Muscle layer of colon (tissue), 2 donors: ENCODE measurements around the gene ATP9B.
A peak's percentile ranks its signal among the peaks of the same experiment; 100 is the strongest.

ENCODE experiments used
- H3K27ac ChIP-seq: one replicate; pipeline ENCODE4 v1.7.0; 2013; ENCODE audit warnings: low read depth, mild to moderate bottlenecking, low read length, moderate library complexity
- H3K27me3 ChIP-seq, 2 donors: one replicate each; pipeline ENCODE4 v1.7.0; 2013; ENCODE audit warnings: low read length in 2 of 2, mild to moderate bottlenecking in 2 of 2; ENCODE audit not compliant: insufficient read depth in 2 of 2, control insufficient read depth in 1 of 2
- H3K36me3 ChIP-seq: one replicate; pipeline ENCODE4 v1.7.0; 2013; ENCODE audit warnings: mild to moderate bottlenecking, low read length; ENCODE audit not compliant: insufficient read depth
- H3K4me1 ChIP-seq: one replicate; pipeline ENCODE4 v1.7.0; 2013; ENCODE audit warnings: mild to moderate bottlenecking, low read length; ENCODE audit not compliant: insufficient read depth
- H3K4me3 ChIP-seq, 2 donors: one replicate each; pipeline ENCODE4 v1.7.0; 2013; ENCODE audit warnings: low read length in 2 of 2, low read depth in 1 of 2, mild to moderate bottlenecking in 1 of 2, moderate library complexity in 1 of 2
- H3K9ac ChIP-seq: one replicate; pipeline ENCODE4 v1.7.0; 2013; ENCODE audit warnings: low read length
- H3K9me3 ChIP-seq: one replicate; pipeline ENCODE4 v1.7.0; 2013; ENCODE audit warnings: mild to moderate bottlenecking, low read length
- donor health status: abdominal sarcoma.
- donor health status: Adenocarcinoma of cecum.

ATP9B gene

GRCh38 chr18:79049506-79049905, 19.7 kb upstream of the ATP9B start:
- Histone ChIP-seq H3K4me3 (no peak overlapping the region), H3K36me3 (no peaks in the 10 kb centered on the region), H3K9me3 (no peaks in the 10 kb centered on the region), H3K27ac (no peak overlapping the region), H3K27me3 (no peaks in the 10 kb centered on the region), H3K4me1 (no peaks in the 10 kb centered on the region), H3K9ac (no peak overlapping the region)

DNA sequence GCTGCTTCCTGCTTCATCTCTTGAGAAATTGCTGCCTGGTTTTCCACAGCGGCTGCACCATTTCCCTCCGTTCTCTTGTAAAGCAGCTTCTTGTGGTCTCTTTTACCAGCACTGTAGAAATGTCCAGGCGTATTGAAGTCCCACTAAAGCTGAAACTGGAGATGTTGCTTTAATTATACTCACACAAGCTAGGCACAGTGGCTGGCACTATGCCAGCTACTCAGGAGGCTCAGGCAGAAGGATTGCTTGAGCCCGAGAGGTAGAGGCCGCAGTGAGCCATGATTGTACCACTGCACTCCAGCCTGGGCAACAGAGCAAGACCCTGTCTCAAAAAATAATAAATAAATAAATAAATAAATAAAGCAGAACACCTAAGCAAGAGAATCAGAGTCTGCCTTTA, 19.2 kb upstream of the ATP9B start:
- no peaks in the 10 kb centered on the region for H3K9me3 ChIP-seq
- no peak overlapping the region for H3K9ac ChIP-seq
- no peaks in the 10 kb centered on the region for H3K36me3 ChIP-seq
- no peak overlapping the region for H3K27ac ChIP-seq
- H3K27me3 ChIP-seq: no peaks in the 10 kb centered on the region
- no peak overlapping the region for H3K4me3 ChIP-seq
- H3K4me1 ChIP-seq: no peaks in the 10 kb centered on the region

DNA sequence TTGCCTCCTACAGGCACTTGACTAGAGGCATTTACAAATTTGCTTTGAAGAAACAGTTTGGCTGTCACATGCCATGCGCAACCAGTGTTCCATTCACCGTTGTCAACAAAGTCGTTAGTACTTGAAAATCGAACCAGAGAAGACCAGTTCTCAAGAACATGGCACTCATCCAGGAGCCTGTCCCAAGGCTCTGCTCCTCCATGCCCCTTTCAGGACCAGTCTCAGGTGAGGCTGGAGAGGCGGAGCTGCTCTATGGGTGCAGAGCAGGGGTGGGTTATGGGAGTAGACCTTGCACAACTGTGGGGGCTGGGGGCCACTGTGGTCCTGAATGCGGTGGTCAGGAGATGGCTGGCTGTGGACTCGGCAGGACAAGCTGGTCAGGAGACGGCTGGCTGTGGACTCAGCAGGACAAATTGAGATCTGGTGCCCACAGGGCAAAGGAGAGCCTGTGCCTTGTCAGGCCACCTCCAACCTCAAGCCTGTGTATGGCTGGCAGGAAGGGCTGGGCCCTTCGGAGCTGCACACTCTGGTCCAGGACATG, 12.3 kb upstream of the ATP9B start:
- Histone ChIP-seq H3K27me3 (no peaks in the 10 kb centered on the region), H3K27ac (no peak overlapping the region), H3K4me3 (no peak overlapping the region), H3K4me1 (no peaks in the 10 kb centered on the region), H3K9me3 (no peaks in the 10 kb centered on the region), H3K36me3 (no peaks in the 10 kb centered on the region), H3K9ac (no peak overlapping the region)

GRCh38 chr18:79058007-79058406, 11.2 kb upstream of the ATP9B start:
- H3K27ac ChIP-seq: no peak overlapping the region
- H3K4me3 ChIP-seq: no peak overlapping the region
- H3K4me1 ChIP-seq: no peaks in the 10 kb centered on the region
- H3K9ac ChIP-seq: no peak overlapping the region
- no peaks in the 10 kb centered on the region for H3K27me3 ChIP-seq
- no peaks in the 10 kb centered on the region for H3K36me3 ChIP-seq
- no peaks in the 10 kb centered on the region for H3K9me3 ChIP-seq

- no peak overlapping the region for H3K9ac ChIP-seq
- H3K9me3 ChIP-seq: no peaks in the 10 kb centered on the region
- no peaks in the 10 kb centered on the region for H3K36me3 ChIP-seq
- no peaks in the 10 kb centered on the region for H3K4me1 ChIP-seq
- no peak overlapping the region for H3K27ac ChIP-seq
- no peak overlapping the region for H3K4me3 ChIP-seq
- H3K27me3 ChIP-seq: no peaks in the 10 kb centered on the region
Measured at GRCh38 chr18:79062806-79063205, 6.4 kb upstream of the ATP9B start.

- Histone ChIP-seq H3K4me3 (no peak overlapping the region), H3K27ac (no peak overlapping the region), H3K27me3 (no peaks in the 10 kb centered on the region), H3K36me3 (no peaks in the 10 kb centered on the region), H3K4me1 (peaks cover 4% of the 10 kb centered on the region), H3K9me3 (no peaks in the 10 kb centered on the region), H3K9ac (no peak overlapping the region)
Measured at GRCh38 chr18:79064228-79064627, 5.0 kb upstream of the ATP9B start.

GRCh38 chr18:79065802-79066201, 3.4 kb upstream of the ATP9B start:
- no peaks in the 10 kb centered on the region for H3K27me3 ChIP-seq
- no peak overlapping the region for H3K9ac ChIP-seq
- H3K4me3 ChIP-seq: no peak overlapping the region
- H3K27ac ChIP-seq: no peak overlapping the region
- H3K4me1 ChIP-seq: peaks cover 13% of the 10 kb centered on the region
- H3K9me3 ChIP-seq: no peaks in the 10 kb centered on the region
- no peaks in the 10 kb centered on the region for H3K36me3 ChIP-seq

DNA sequence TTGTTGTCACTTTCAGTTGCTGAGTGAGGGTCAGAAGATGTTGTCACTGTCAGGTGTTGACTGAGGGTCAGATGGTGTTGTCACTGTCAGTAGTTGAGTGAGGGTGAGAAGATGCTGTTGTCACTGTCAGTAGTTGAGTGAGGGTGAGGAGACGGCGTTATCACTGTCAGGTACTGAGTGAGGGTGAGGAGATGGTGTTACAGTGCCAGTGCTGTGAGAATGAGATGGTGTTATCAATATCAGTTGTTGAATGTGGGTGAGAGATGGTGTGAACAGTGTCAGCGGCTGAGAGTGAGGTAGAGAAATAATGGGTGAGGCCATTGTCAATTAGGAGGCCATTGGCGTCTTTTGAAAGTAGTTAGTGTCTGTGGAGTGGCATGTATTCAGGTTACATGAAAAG, 1.6 kb upstream of the ATP9B start:
- no peaks in the 10 kb centered on the region for H3K36me3 ChIP-seq
- H3K4me1 ChIP-seq: peaks cover 21% of the 10 kb centered on the region
- H3K9me3 ChIP-seq: no peaks in the 10 kb centered on the region
- H3K27me3 ChIP-seq: no peaks in the 10 kb centered on the region
- no peak overlapping the region for H3K9ac ChIP-seq
- no peak overlapping the region for H3K27ac ChIP-seq
- no peak overlapping the region for H3K4me3 ChIP-seq

DNA sequence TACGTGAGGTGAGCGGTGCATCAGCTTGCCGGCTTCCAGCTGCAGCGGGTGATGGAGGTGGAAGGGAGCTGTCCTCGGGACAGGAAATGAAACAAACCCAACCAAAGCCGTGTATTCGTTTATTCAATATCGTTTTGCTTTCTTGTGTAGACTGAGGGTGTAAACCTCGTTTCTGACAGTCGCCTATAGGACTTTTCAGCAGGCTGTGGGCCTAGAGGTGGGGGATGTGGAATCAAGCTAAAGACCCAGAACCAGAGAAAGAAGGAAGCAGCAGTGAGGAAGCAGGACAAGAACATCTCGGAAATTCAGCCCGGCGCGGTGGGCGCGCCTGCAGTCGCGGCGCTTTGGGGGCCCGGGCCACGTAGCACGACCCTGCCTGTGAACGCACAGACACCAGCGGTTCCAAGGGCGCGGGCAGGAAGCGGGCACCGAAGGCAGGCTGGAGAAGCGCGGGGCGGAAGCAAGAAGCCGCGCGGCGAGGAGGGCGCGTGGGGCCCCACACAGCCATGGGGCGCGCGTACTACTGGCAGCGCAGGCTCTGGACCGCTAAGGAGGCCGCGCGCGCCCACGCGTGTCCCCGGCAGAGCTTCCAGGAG, 755 bp upstream of the ATP9B start:
- H3K9me3 ChIP-seq: no peaks in the 10 kb centered on the region
- H3K27ac ChIP-seq: peak overlapping the region; percentile 73
- no peak overlapping the region for H3K9ac ChIP-seq
- peak overlapping the region; percentile 49 for H3K4me3 ChIP-seq
- no peaks in the 10 kb centered on the region for H3K27me3 ChIP-seq
- H3K4me1 ChIP-seq: peaks cover 21% of the 10 kb centered on the region
- H3K36me3 ChIP-seq: no peaks in the 10 kb centered on the region

GRCh38 chr18:79069717-79070151, 540 bp downstream of the ATP9B start:
- no peaks in the 10 kb centered on the region for H3K9me3 ChIP-seq
- H3K9ac ChIP-seq: peak overlapping the region; percentile 84
- no peaks in the 10 kb centered on the region for H3K27me3 ChIP-seq
- H3K36me3 ChIP-seq: no peaks in the 10 kb centered on the region
- peak overlapping the region; percentile 75 to 83 for H3K4me3 ChIP-seq
- peak overlapping the region; percentile 73 for H3K27ac ChIP-seq
- H3K4me1 ChIP-seq: peaks cover 21% of the 10 kb centered on the region

DNA sequence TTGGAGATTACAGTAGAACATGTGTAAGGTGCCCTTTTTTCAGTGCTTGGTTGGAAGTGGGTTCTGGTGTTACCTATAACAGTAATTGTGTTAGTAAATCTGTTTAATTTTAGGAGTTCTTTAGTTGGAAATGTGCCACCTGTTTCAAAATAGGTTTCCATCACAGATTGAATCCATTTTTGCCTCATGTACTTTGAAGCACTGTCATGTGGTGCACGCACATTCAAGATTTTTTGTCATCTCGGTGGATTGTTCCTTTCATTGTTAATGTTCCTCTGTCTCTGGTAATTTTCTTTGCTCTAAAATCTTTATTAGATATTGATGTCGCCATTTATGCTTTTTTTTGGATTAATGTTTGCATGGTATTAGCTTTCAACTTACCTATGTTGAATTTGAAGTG, 1.3 kb downstream of the ATP9B start:
- Histone ChIP-seq H3K27ac (no peak overlapping the region), H3K9ac (no peak overlapping the region)

GRCh38 chr18:79071037-79071436, 1.8 kb downstream of the ATP9B start:
- no peaks in the 10 kb centered on the region for H3K27me3 ChIP-seq
- H3K9me3 ChIP-seq: no peaks in the 10 kb centered on the region
- no peak overlapping the region for H3K4me3 ChIP-seq
- peaks cover 21% of the 10 kb centered on the region for H3K4me1 ChIP-seq
- no peaks in the 10 kb centered on the region for H3K36me3 ChIP-seq
- H3K9ac ChIP-seq: no peak overlapping the region
- H3K27ac ChIP-seq: no peak overlapping the region

More for the DNA sequence above, 1.3 kb downstream of the ATP9B start:
- H3K4me1 ChIP-seq: peaks cover 21% of the 10 kb centered on the region
- no peaks in the 10 kb centered on the region for H3K9me3 ChIP-seq
- H3K4me3 ChIP-seq: peak overlapping the region; percentile 75 to 83
- no peaks in the 10 kb centered on the region for H3K27me3 ChIP-seq
- no peaks in the 10 kb centered on the region for H3K36me3 ChIP-seq
